ENCODE results near the gene DOHH. TPM values are rescaled to one million over a fixed set of nuclear protein-coding genes. Genes with fewer than 3 reads are reported as not detected.
"Not testable (repeated sequence)": the region's sequence is repeated elsewhere in the genome, so short reads cannot be mapped to it uniquely, and the experiment has no call there.

The DOHH gene
- total RNA-seq, 3 donors from 2014 or later = 39.2 to 49.9 (median 42.9) TPM

DNA sequence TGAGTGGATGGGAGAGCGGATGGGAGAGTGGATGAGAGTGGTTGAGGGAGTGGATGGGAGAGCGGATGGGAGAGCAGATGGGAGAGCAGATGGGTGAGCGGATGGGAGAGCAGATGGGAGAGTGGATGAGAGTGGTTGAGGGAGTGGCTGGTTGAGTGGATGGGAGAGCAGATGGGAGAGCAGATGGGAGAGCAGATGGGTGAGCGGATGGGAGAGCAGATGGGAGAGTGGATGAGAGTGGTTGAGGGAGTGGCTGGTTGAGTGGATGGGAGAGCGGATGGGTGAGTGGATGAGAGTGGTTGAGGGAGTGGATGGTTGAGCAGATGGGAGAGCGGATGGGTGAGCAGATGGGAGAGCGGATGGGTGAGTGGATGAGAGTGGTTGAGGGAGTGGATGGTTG, 28.8 kb upstream of the DOHH start:
- H3K27me3 Mint-ChIP-seq (ENCODE audit: low read depth) = not testable (repeated sequence)

DNA sequence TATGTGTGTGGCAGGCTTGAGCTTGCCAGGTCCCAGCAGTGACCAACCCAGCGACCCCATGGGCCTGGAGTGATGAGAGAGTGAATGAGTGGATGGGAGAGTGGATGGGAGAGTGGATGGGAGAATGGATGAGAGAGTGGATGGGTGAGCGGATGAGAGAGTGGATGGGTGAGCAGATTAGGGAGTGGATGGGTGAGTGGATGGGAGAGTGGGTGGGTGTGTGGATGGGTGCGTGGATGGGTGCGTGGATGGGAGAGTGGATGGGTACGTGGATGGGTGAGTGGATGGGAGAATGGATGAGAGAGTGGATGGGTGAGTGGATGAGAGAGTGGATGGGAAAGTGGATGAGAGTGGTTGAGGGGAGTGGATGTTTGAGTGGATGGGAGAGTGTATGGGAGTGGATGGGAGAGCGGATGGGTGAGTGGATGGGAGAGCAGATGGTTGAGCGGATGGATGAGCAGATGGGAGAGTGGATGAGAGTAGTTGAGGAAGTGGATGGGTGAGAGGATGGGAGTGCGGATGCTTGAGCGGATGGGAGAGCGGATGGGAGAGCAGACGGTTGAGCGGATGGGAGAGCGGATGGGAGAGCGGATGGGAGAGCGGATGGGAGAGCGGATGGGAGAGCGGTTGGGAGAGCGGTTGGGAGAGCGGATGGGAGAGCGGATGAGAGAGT, 28.2 kb upstream of the DOHH start:
- H3K36me3 Mint-ChIP-seq (ENCODE audit: insufficient read depth) = peaks cover 7% of the 10 kb centered on the region
- no peaks in the 10 kb centered on the region for H3K9me3 Mint-ChIP-seq
- no peaks in the 10 kb centered on the region for H3K4me1 Mint-ChIP-seq (ENCODE audit: low read depth)
- ATAC-seq (no peak), DNase-seq (no peak)
- no peak overlapping the region for H3K4me3 Mint-ChIP-seq
- no peaks in the 10 kb centered on the region for H3K27me3 Mint-ChIP-seq (ENCODE audit: low read depth)

More for the DNA sequence above, 28.8 kb upstream of the DOHH start:
- H3K9me3 Mint-ChIP-seq; H3K36me3 Mint-ChIP-seq (ENCODE audit: insufficient read depth); H3K4me3 Mint-ChIP-seq; DNase-seq; ATAC-seq; H3K4me1 Mint-ChIP-seq (ENCODE audit: low read depth): not testable (repeated sequence)

DNA sequence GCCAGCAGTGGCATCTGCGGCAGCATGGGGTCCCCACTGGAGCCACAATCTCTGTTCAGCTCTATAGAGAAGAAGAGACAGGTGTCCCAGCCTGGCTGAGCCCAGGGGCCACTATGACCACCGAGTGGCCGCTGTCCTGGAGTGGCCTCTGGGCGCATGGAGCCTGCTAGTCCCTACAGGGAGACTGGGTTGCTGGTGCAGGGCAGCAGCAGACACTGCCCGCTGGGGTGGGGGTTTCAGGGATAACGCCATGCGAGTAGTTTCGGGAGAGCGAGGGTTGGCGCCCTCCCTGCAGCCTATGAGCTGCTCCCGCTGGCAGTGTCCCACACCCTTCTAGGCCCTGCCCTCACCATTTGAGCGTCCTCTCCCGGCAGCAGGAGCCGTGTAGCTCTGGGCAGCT, 27.6 kb upstream of the DOHH start:
- H3K36me3 Mint-ChIP-seq (ENCODE audit: insufficient read depth) = peaks cover 7% of the 10 kb centered on the region
- no peaks in the 10 kb centered on the region for H3K27me3 Mint-ChIP-seq (ENCODE audit: low read depth)
- no peaks in the 10 kb centered on the region for H3K9me3 Mint-ChIP-seq
- no peak overlapping the region for H3K4me3 Mint-ChIP-seq
- H3K4me1 Mint-ChIP-seq (ENCODE audit: low read depth) = no peaks in the 10 kb centered on the region
- no peak for ATAC-seq
- no peak for DNase-seq

DNA sequence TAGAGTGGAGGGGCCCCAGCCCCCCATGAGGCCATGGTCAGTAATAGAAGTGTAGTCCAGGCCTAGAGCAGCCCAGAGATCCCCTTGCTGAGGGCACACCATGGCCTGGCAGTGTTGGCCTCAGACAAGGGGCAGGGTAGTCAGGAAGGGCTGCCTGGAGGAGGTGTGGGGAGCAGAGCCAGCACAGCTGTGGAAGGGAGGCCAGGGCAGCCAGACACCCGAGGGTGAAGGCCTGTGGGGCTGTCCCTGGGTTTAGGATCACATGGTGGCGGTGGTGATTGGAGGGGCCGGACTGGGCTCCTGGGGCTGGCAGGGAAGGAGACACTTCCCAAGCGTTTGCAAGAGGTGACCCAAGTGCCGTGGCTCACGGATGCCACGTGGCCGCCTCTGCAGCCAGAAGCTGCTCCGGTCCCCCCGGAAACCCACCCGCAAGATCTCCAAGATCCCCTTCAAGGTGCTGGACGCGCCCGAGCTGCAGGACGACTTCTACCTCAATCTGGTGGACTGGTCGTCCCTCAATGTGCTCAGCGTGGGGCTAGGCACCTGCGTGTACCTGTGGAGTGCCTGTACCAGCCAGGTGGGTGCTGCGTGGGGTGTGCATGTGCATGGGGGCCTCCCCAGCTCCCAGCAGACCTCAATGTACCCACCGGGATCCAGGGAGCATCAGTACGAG, 26.9 kb upstream of the DOHH start:
- ATAC-seq = no peak
- no peaks in the 10 kb centered on the region for H3K4me1 Mint-ChIP-seq (ENCODE audit: low read depth)
- no peaks in the 10 kb centered on the region for H3K27me3 Mint-ChIP-seq (ENCODE audit: low read depth)
- peaks cover 5% of the 10 kb centered on the region for H3K36me3 Mint-ChIP-seq (ENCODE audit: insufficient read depth)
- no peaks in the 10 kb centered on the region for H3K9me3 Mint-ChIP-seq
- DNase-seq = no peak
- no peak overlapping the region for H3K4me3 Mint-ChIP-seq

DNA sequence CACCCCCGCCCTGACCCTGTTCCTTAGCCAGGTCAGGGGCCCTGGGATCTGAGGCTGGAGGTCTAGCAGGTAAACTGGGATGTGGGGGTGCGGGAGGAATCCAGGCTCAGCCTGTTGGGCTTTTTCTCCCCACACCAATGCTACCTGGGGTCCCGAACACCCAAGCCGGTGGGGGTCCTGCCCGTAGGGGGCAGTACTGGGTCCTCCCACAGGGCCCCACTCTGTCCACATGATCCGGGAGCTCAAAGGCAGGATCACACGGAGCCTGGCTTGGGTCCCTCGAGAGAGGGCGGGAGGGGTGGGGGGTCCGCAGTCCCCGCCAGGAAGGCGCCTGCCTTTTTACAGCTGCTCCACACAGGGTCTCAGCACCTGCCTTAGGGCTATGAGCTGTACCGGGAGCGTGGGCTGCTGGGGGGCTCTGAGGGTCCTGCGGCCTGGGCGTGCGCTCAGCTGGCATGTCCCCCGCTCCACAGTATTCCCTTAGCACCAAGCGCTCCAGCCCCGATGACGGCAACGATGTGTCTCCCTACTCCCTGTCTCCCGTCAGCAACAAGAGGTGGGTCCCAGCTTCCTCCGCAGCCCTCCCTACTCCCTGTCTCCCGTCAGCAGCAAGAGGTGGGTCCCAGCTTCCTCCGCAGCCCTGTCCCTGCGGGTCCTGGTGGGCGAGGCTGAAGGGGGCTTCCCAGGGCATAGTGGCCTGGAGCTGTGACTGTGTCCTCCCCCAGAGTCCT, 26.2 kb upstream of the DOHH start:
- H3K27me3 Mint-ChIP-seq (ENCODE audit: low read depth) = no peaks in the 10 kb centered on the region
- peaks cover 8% of the 10 kb centered on the region for H3K36me3 Mint-ChIP-seq (ENCODE audit: insufficient read depth)
- no peak overlapping the region for H3K4me3 Mint-ChIP-seq
- H3K4me1 Mint-ChIP-seq (ENCODE audit: low read depth) = no peaks in the 10 kb centered on the region
- no peaks in the 10 kb centered on the region for H3K9me3 Mint-ChIP-seq
- ATAC-seq = no peak
- DNase-seq = no peak

DNA sequence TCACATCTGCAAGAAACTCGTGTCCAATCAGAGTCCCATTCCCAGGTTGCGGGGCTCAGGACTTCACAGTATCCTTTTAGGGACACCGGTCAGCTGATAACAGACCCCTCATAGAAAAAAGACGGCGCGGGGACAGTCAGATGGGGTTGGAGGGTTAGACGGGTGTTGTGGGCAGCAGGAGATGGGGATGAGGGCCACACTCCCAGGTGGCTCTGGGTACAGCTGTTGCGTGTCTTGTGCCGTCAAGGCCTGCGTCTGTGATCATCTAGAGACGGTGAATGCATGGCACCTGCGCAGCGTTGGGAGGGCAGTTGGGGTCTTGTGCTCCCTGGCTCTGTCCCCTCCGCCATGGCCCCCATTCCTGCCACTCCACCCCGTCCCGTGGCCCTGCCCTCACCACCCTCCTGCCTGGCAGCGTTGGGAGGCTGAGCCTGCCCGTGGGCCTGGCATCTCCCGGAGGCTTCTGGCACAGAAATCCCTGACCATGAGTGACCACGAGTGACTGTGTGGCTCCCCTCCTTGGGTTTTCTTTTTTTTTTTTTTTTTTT, 24.5 kb upstream of the DOHH start:
- Mint-ChIP-seq H3K27me3 (ENCODE audit: low read depth) (no peaks in the 10 kb centered on the region), H3K9me3 (no peaks in the 10 kb centered on the region), H3K4me3 (no peak overlapping the region), H3K36me3 (ENCODE audit: insufficient read depth) (peaks cover 9% of the 10 kb centered on the region), H3K4me1 (ENCODE audit: low read depth) (peaks cover 6% of the 10 kb centered on the region)
- ATAC-seq (no peak), DNase-seq (no peak)

DNA sequence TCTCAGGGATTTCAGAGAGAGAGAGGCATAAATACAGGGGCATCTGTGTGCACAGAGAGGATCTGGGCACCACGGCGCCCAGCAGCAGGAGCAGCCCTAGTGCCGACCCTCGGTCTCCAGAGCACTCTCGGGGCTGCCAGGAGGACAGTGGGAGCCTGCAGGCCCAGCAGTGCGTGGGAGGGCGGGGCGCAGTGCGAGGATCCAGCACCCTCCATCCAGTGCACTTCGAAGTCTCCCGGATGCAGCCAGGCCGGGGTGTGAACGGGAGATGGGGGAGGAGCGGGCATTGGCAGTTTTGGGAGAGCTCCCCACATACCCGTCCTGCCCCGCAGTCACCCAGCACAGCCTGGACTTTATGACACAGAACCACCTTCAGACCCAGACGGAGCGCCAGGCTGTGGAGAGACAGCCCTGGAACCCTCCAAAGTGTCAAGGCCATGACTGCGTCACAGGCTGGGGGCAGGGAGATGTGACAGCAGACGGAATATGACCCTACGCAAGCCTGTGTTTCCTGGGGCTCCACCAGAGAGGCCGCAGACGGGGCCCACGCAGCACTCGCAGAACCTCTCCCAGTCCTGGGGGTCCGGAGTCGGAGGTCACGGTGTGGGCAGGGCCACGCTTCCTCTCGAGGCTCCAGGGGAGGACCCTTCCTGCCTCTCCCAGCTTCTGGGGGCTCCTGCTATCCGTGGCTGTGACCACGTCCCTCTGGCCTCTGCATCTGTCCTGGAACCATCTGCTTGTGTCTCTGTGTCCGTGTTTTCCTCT, 23.8 kb upstream of the DOHH start:
- H3K9me3 Mint-ChIP-seq = no peaks in the 10 kb centered on the region

DNA sequence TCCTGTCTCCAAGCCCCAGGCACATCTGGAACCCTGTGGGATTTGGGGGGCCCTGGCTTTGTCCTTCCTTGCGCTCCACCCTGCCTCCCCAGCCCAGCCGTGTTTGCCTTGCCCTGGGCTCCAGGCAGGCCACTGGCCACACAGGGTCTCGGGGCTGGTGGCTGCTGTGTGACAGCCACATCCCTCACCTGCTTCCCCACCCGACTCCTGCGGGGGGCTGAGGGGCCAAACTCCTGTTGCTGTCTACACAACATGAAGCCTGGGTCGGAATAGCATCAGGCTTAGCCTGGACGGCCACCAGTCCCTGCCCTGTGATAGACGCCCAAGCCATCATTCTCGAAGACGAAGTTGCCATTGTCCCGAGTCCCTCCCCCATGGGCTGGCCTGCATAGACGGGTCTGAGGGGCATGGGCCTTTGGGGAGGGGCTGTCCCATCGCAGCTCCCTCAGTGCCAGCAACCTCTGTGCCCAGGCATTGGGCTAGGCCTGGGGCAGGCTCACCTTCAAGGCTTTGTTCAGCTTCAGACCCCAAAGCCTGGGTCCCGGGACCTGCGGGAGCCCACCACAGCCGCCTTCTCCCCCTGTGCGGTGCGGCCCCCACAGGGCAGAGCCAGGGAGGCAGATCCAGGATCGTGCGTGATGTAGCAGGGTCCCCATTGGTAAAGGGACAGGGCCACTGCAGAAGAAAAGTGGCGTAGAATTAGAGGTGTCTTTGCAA, 23.0 kb upstream of the DOHH start:
- no peak for ATAC-seq
- no peaks in the 10 kb centered on the region for H3K9me3 Mint-ChIP-seq

More for the DNA sequence above, 23.8 kb upstream of the DOHH start:
- Mint-ChIP-seq H3K36me3 (ENCODE audit: insufficient read depth) (peaks cover 9% of the 10 kb centered on the region), H3K4me3 (no peak overlapping the region), H3K27me3 (ENCODE audit: low read depth) (no peaks in the 10 kb centered on the region), H3K4me1 (ENCODE audit: low read depth) (peaks cover 6% of the 10 kb centered on the region)
- ATAC-seq (no peak), DNase-seq (no peak)

DNA sequence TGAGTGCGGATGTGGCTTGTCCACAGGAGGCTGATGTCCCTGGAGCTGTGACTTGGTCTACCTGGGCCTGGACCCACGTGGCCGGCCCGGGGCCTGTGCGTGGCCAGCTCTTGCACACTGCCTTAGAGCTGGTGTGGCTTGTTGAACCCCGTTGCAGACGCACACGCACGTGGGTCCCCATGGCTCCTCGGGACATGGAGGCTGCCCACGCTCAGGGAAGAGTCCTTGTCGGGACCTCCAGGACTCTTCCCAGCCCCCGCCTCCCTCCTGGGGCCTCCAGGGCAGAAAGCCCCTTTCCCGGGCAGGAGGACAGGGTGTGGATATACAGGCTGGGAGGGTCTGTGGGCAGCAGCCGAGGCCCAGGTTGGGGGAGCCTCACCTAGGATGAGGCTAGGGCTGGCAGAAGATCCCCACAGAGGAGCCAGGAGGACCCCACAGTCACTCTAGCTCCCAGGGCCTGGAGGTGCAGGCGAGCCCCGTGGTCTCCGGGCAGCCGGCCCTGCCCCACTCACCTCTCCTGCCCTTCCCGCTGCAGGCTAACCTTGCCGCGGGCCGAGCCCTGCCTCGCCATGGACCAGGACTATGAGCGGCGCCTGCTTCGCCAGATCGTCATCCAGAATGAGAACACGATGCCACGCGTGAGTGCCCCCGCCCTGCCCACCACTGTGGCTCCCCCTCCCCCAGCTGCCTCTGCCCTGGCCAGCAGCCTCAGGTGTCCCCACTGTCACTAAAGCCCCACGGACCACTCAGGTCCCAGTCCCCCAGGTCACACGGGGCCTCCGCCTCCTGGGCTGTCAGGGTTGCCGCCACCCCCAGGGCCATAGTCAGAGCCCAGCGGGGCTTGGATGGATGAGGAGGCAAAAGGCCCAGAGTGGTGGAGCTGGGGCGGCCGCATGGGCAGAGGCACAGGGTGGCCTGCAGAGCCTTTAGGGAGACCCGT, 22.2 kb upstream of the DOHH start:
- Mint-ChIP-seq H3K36me3 (ENCODE audit: insufficient read depth) (peaks cover 9% of the 10 kb centered on the region), H3K9me3 (no peaks in the 10 kb centered on the region), H3K27me3 (ENCODE audit: low read depth) (no peaks in the 10 kb centered on the region), H3K4me3 (no peak overlapping the region), H3K4me1 (ENCODE audit: low read depth) (peaks cover 11% of the 10 kb centered on the region)
- no peak for ATAC-seq
- DNase-seq = no peak

More for the DNA sequence above, 23.0 kb upstream of the DOHH start:
- H3K4me3 Mint-ChIP-seq = no peak overlapping the region
- H3K4me1 Mint-ChIP-seq (ENCODE audit: low read depth) = peaks cover 8% of the 10 kb centered on the region
- H3K27me3 Mint-ChIP-seq (ENCODE audit: low read depth) = no peaks in the 10 kb centered on the region
- H3K36me3 Mint-ChIP-seq (ENCODE audit: insufficient read depth) = peaks cover 9% of the 10 kb centered on the region
- no peak for DNase-seq

DNA sequence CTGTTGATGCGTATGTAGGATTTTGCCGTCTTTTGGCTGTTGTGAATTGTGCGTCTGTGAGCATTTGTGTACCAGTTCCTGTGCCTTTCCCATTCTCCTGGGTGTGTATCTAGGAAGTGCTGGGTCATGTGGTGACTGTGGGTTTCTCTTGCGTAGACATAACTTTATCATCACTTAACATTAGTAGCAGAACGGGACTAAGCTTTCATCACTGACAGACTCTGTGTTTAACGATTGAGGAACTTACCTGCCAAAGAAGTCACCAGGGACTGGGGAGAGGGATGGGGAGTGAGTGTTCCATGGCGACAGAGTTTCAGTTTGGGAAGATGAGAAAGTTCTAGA, 20.6 kb upstream of the DOHH start:
- ATAC-seq = no peak
- DNase-seq = no peak
- Mint-ChIP-seq H3K27me3 (ENCODE audit: low read depth) (no peaks in the 10 kb centered on the region), H3K36me3 (ENCODE audit: insufficient read depth) (peaks cover 9% of the 10 kb centered on the region), H3K9me3 (no peaks in the 10 kb centered on the region), H3K4me1 (ENCODE audit: low read depth) (peaks cover 21% of the 10 kb centered on the region), H3K4me3 (no peak overlapping the region)

DNA sequence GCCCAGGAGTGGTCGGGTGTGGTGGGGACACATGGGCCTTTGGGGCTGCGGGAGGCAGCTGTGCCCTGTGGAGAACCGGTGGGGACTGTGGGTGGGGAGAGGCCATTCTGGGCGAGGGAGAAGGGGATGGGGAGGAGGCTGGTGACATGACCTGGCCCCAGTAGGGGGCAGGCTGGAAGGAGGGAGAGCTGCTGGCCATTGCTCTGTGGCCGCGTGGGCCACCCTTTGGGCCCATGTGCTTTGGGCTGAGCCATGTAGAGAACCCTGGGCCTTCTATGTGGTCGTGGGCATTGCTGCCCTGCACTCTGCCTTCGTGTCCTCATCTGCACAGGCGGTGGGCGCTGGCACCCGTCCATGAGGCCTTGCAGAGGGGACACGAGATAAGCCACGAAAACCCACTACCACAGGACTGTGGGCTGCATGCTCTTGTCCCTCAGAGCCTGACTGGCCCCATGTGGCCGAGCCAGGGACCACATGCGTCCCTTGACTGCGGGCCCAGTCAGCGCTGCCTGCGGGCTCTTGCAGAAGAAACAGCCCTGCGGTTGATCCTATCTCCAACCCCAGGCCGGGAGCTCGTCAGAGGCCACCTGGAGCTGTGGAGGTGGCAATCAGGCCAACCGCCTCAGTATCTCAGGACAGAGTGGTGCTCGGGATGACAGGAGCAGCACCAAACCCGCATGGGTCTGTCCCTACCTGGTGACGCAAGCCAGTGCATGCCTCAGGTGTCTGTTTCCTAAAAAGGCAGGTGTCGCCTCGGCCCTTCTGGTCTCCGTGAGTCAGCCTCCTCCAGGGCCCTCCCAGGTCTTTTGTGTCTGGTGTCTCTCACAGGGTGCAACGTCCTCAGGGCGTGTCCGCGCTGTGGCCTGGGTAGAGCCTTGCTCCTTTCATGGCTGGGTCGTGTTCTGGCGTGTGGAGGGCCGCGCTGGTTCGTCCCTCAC, 20.0 kb upstream of the DOHH start:
- peaks cover 9% of the 10 kb centered on the region for H3K36me3 Mint-ChIP-seq (ENCODE audit: insufficient read depth)
- no peak overlapping the region for H3K4me3 Mint-ChIP-seq
- H3K4me1 Mint-ChIP-seq (ENCODE audit: low read depth) = peaks cover 28% of the 10 kb centered on the region
- ATAC-seq = no peak
- H3K27me3 Mint-ChIP-seq (ENCODE audit: low read depth) = no peaks in the 10 kb centered on the region
- no peak for DNase-seq
- H3K9me3 Mint-ChIP-seq = no peaks in the 10 kb centered on the region

DNA sequence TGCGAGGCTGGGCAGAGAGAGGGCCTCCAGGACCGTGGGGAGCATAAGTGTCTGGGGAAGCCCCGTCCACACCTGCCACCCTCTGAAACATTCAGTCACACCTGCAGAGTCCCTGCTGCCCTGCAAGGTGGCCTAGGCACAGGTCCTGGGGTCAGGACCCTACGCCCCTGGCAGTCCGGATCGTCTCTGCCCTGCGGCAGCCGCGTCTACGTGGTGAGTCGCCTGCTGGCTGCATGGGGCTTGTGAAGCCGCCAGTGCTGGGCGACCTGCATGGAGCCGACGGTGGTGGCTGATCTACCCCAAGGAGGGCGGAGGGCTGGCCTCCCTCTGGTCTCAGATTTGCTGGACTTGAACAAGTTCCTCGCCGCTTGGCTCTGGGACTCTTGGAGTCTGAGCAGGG, 18.7 kb upstream of the DOHH start:
- Mint-ChIP-seq H3K4me3 (no peak overlapping the region), H3K36me3 (ENCODE audit: insufficient read depth) (peaks cover 7% of the 10 kb centered on the region), H3K4me1 (ENCODE audit: low read depth) (peaks cover 36% of the 10 kb centered on the region), H3K27me3 (ENCODE audit: low read depth) (no peaks in the 10 kb centered on the region), H3K9me3 (no peaks in the 10 kb centered on the region)
- no peak for ATAC-seq
- DNase-seq = no peak

Data from activated T-cell treated with anti-CD3 and anti-CD28 coated beads, Interleukin-2, amount 50 U/mL, for 4 hours (primary cell).